B cell (primary cell): ENCODE measurements around the gene IQGAP1. TPM values are rescaled to one million over a fixed set of nuclear protein-coding genes. Genes with fewer than 3 reads are reported as not detected.
A peak's percentile ranks its signal among the peaks of the same experiment; 100 is the strongest.

ENCODE experiments used
- ATAC-seq: fragments of 200-7000 bp; cut with Tn5 transposase; one replicate; pipeline ENCODE4 v1.10.0; 2021; ENCODE audit warnings: low read depth, mild to moderate bottlenecking, moderate number of reproducible peaks, moderate library complexity
- CTCF ChIA-PET: fragments of 350-600 bp; sonication (Branson Sonifier 250); formaldehyde crosslinking; loops from one replicate; lab custom pipeline; 2021; ENCODE audit warnings: antibody characterized with exemption, inconsistent platforms; lab: Charles Lee
- POLR2A ChIA-PET: fragments of 350-600 bp; sonication (Branson Sonifier 250); formaldehyde crosslinking; loops from one replicate; lab custom pipeline; 2021; ENCODE audit warnings: antibody characterized with exemption; lab: Charles Lee
- DNase-seq: peaks from one replicate; pipeline ENCODE4 v3.0.0; 2013
- H2AFZ ChIP-seq: 2 replicates; pipeline ENCODE4 v1.6.1; 2012; ENCODE audit warnings: mild to moderate bottlenecking, low read depth, low read length; ENCODE audit not compliant: insufficient read depth, poor library complexity, severe bottlenecking
- H3K27ac ChIP-seq, 2 donors: 1 replicate in 1 of 2; 2 replicates in 1 of 2; pipeline ENCODE4 v1.5.1; 2012 to 2013; ENCODE audit warnings: low read length in 2 of 2, mild to moderate bottlenecking in 2 of 2, moderate library complexity in 1 of 2
- H3K27me3 ChIP-seq, 4 experiments: fragments of 200-600 bp in 1 of 4; sonication (generic) in 1 of 4; replicated peaks in 1 of 4; 1 replicate in 2 of 4; 2 replicates in 2 of 4; pipeline versions ENCODE4 v1.6.1 to v1.7.0; 2013 to 2016; ENCODE audit warnings: low read length in 3 of 4, mild to moderate bottlenecking in 2 of 4, mixed read lengths in 1 of 4, moderate library complexity in 1 of 4; ENCODE audit not compliant: insufficient read depth in 4 of 4, control insufficient read depth in 3 of 4; ENCODE audit errors: control extremely low read depth in 1 of 4
- H3K36me3 ChIP-seq, 2 experiments: replicated peaks in 1 of 2; 1 replicate in 1 of 2; 2 replicates in 1 of 2; pipeline versions ENCODE4 v1.6.1 to v1.7.1; 2013; ENCODE audit warnings: low read length in 1 of 2; ENCODE audit not compliant: insufficient read depth in 2 of 2, control insufficient read depth in 1 of 2; ENCODE audit errors: control extremely low read depth in 1 of 2, extremely low read depth in 1 of 2
- H3K4me1 ChIP-seq, 2 donors: fragments of 200-600 bp in 1 of 2; sonication (generic) in 1 of 2; 1 replicate in 1 of 2; 2 replicates in 1 of 2; pipeline versions ENCODE4 v1.5.1 to v1.6.1; 2013 to 2017; ENCODE audit warnings: low read length in 2 of 2; ENCODE audit not compliant: control insufficient read depth in 2 of 2, insufficient read depth in 2 of 2
- H3K4me2 ChIP-seq: replicated peaks from 2 replicates; pipeline ENCODE3; 2012; ENCODE audit warnings: mild to moderate bottlenecking, low read depth, low read length; ENCODE audit not compliant: poor library complexity, severe bottlenecking
- H3K4me3 ChIP-seq, 5 experiments: fragments of 200-600 bp in 1 of 5; sonication (generic) in 1 of 5; 1 replicate in 3 of 5; 2 replicates in 2 of 5; pipeline versions ENCODE4 v1.5.1 to v1.7.0; 2011 to 2016; ENCODE audit warnings: low read length in 4 of 5, mild to moderate bottlenecking in 4 of 5, low read depth in 2 of 5, control low read depth in 1 of 5, moderate library complexity in 1 of 5; ENCODE audit not compliant: insufficient read depth in 1 of 5; ENCODE audit errors: control extremely low read depth in 1 of 5, extremely low read depth in 1 of 5
- H3K79me2 ChIP-seq: fragments of 200-600 bp; sonication (generic); one replicate; pipeline ENCODE4 v1.6.0; 2016; ENCODE audit warnings: low read length; ENCODE audit not compliant: control insufficient read depth, insufficient read depth
- H3K9ac ChIP-seq: fragments of 200-600 bp; sonication (generic); 2 replicates; pipeline ENCODE4 v1.6.1; 2017; ENCODE audit warnings: mild to moderate bottlenecking, low read length, moderate library complexity
- H3K9me3 ChIP-seq, 3 donors: one replicate each; pipeline versions ENCODE4 v1.6.1 to v1.7.1; 2013; ENCODE audit warnings: low read length in 2 of 3; ENCODE audit not compliant: control insufficient read depth in 2 of 3, insufficient read depth in 1 of 3; ENCODE audit errors: control extremely low read depth in 1 of 3
- H4K20me1 ChIP-seq: 2 replicates; pipeline ENCODE4 v1.6.0; 2012; ENCODE audit warnings: mild to moderate bottlenecking, low read length; ENCODE audit not compliant: insufficient read depth, control insufficient read depth, poor library complexity, severe bottlenecking
- H3K27ac Mint-ChIP-seq: one replicate; pipeline ENCODE4 v1.8.0; 2021; ENCODE audit warnings: mixed read lengths
- H3K27me3 Mint-ChIP-seq: one replicate; pipeline ENCODE4 v1.8.0; 2021; ENCODE audit warnings: mixed read lengths
- H3K4me1 Mint-ChIP-seq: one replicate; pipeline ENCODE4 v1.8.0; 2021; ENCODE audit warnings: mixed read lengths
- H3K4me3 Mint-ChIP-seq: one replicate; pipeline ENCODE4 v1.8.0; 2021; ENCODE audit warnings: mixed read lengths
- H3K9me3 Mint-ChIP-seq: one replicate; pipeline ENCODE4 v1.8.0; 2022; ENCODE audit warnings: mixed read lengths; ENCODE audit not compliant: insufficient read depth
- CTCF ChIP-seq: fragments of 200-600 bp; IDR thresholded peaks from one replicate; pipeline ENCODE4 v1.8.0; 2022; ENCODE audit warnings: antibody characterized with exemption, mild to moderate bottlenecking
- EZH2 ChIP-seq: IDR thresholded peaks from 2 replicates; pipeline ENCODE4 v1.6.1; 2012; ENCODE audit warnings: borderline replicate concordance, low read depth, mild to moderate bottlenecking, moderate library complexity, low read length; ENCODE audit not compliant: insufficient read depth, poor library complexity, severe bottlenecking
- WGBS: methylation state at CpG from one replicate; pipeline ENCODE4 v1.1.5; 2013; ENCODE audit warnings: missing lambda C conversion rate; ENCODE audit not compliant: insufficient coverage; 5-methylcytosine and 5-hydroxymethylcytosine counted together
- intact Hi-C: fragments of 100-400 bp; cut with micrococcal nuclease; formaldehyde crosslinking; loops from one replicate; pipeline ENCODE4 v1.10.0; 2022
- polyA plus RNA-seq: library from polyadenylated mRNA; depleted of rRNA; stranded (reverse); fragments of >200 nt; gene quantifications from 2 replicates; pipeline ENCODE4 v1.2.3, GENCODE V29; 2012
- total RNA-seq, 2 donors: library from RNA; stranded (reverse); fragments of 120-200 nt in 1 of 2; gene quantifications; 1 replicate in 1 of 2; 2 replicates in 1 of 2; pipeline versions ENCODE4 v1.2.3 to v1.2.4, GENCODE V29; 2013 to 2022

The IQGAP1 gene
- total and polyA plus RNA-seq, 2 donors (not counting 1 experiment from before 2014, with no cell fraction given) = 49.7 to 216 TPM

DNA sequence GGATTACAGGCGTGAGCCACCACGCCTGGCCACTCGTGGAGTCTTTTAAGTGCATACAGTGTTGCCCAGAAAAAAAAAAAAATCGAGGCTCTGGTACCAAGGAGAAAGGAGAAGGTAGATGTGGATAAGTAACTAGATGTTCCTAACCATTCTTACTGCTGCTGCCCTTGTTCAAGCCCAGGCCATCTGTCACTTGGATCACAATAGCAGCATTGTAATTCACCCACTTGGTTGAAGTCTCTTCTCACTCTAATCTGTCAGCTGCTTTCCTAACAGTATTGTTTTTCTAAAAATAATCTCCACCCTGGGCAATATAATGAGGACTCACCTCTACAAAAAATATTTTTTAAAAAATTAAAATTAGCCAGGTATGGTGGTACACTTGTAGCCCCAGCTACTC is 83.7 kb downstream of the IQGAP1 start:
- no peak for ATAC-seq

DNA sequence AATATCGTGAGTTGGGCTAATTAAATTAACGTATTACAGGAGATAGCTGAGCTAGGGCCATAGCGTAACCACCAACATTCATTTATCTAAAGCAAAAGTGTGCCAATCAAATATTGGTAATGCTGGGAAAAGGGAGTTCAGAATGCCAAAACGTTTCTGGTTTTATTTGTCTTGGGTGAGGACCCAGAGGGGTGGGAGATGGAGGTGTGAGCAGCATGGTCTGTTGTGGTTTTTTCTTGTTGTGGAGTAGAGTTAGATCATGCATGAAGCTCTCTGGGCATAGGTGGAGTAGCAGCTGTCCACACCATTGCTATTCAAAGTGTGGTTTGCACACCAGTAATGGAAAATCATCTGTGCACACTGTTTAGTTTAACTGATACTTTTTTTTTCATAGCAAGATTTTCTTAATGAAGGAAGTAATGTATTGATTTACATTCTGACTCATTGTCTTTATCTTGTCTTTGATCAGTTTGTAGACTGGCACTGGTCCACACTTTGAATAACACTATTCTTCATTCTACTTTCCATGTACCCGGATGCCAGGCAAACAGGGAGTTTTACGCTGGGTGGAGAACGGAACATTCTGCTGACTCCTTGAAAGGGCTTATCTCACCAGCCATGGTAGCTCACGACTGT is 90.9 kb downstream of the IQGAP1 start:
- 53% methylated on average over 7 of the region's 8 CpGs for WGBS
- ChIA-PET CTCF (interaction anchor here (0.9 to 4.7 kb wide), 7 partner anchors 117 to 407 kb away, joined by 3 to 24 read pairs (median 6); no protein-coding TSS in a partner anchor), POLR2A (no interaction called here)
- Mint-ChIP-seq H3K27me3 (no peaks in the 10 kb centered on the region), H3K27ac (peak overlapping the region; percentile 62), H3K9me3 (no peaks in the 10 kb centered on the region), H3K4me3 (peak overlapping the region; percentile 35), H3K4me1 (peaks cover 36% of the 10 kb centered on the region)
- Histone ChIP-seq H3K27ac (peak overlapping the region; percentile 11 to 25), H3K4me3 (no peak overlapping the region), H3K9ac (no peak overlapping the region), H3K9me3 (no peaks in the 10 kb centered on the region), H3K4me2 (peak overlapping the region; percentile 21), H2AFZ (no peak overlapping the region), H3K4me1 (peaks cover 34 to 45% of the 10 kb centered on the region in 2 donors), H3K36me3 (peaks cover 16 to 67% of the 10 kb centered on the region in 2 experiments), H4K20me1 (no peaks in the 10 kb centered on the region), H3K79me2 (no peaks in the 10 kb centered on the region), H3K27me3 (no peaks in the 10 kb centered on the region)
- intact Hi-C loops = no loop called here
- DNase-seq (no peak), ATAC-seq (peak; percentile 79)
- TF ChIP-seq CTCF (no peak), EZH2 (no peak)

More for the DNA sequence above, 83.7 kb downstream of the IQGAP1 start:
- H3K9me3 ChIP-seq = no peaks in the 10 kb centered on the region
- H3K36me3 ChIP-seq = peaks cover 6 to 75% of the 10 kb centered on the region in 2 experiments
- H3K4me3 Mint-ChIP-seq = no peak overlapping the region
- no peak for TF ChIP-seq EZH2
- H3K9me3 Mint-ChIP-seq = no peaks in the 10 kb centered on the region
- H3K79me2 ChIP-seq = no peaks in the 10 kb centered on the region
- H3K27me3 Mint-ChIP-seq = no peaks in the 10 kb centered on the region
- intact Hi-C loops = no loop called here
- WGBS = no CpG with 5 or more reads among the region's 4 CpGs
- H3K4me3 ChIP-seq = no peak overlapping the region
- CTCF ChIA-PET = interaction anchor here (1.7 to 1.8 kb wide), 2 partner anchors 10 to 152 kb away, joined by 4 to 5 read pairs; no protein-coding TSS in a partner anchor
- no peak overlapping the region for H3K9ac ChIP-seq
- no peak overlapping the region for H2AFZ ChIP-seq
- no peak overlapping the region for H3K4me2 ChIP-seq
- H3K27ac Mint-ChIP-seq = no peak overlapping the region
- no peaks in the 10 kb centered on the region for H3K4me1 ChIP-seq
- DNase-seq = no peak
- peaks cover 1% of the 10 kb centered on the region for H3K4me1 Mint-ChIP-seq
- no peak overlapping the region for H3K27ac ChIP-seq
- H3K27me3 ChIP-seq = no peaks in the 10 kb centered on the region
- H4K20me1 ChIP-seq = no peaks in the 10 kb centered on the region
- POLR2A ChIA-PET = no interaction called here
